K562 (cell line): ENCODE results near the gene COQ5. TPM values are rescaled to one million over a fixed set of nuclear protein-coding genes. Genes with fewer than 3 reads are reported as not detected.

ENCODE experiments used
- BACH1 ChIP-seq: fragments of 200-800 bp; sonication (Bioruptor generic); IDR thresholded peaks from 2 replicates; pipeline ENCODE4 v1.6.1; 2016; ENCODE audit warnings: missing genetic modification characterization, missing compliant biosample characterization
- MAFF ChIP-seq: IDR thresholded peaks from 2 replicates; pipeline ENCODE4 v1.6.1; 2012; ENCODE audit warnings: low read length, improper control_type of control experiment
- MAFK ChIP-seq: IDR thresholded peaks from 2 replicates; pipeline ENCODE4 v1.6.1; 2011; ENCODE audit warnings: low read length, improper control_type of control experiment
- MED1 ChIP-seq: sonication (generic); formaldehyde crosslinking; IDR thresholded peaks from 2 replicates; pipeline ENCODE4 v1.8.1; 2023; ENCODE audit warnings: missing genetic modification reagents, borderline replicate concordance
- NBN ChIP-seq: fragments of 450-650 bp; IDR thresholded peaks from 2 replicates; pipeline ENCODE4 v1.6.1; 2016; ENCODE audit warnings: low read depth, mild to moderate bottlenecking
- NFE2 ChIP-seq: IDR thresholded peaks from 2 replicates; pipeline ENCODE4 v1.6.1; 2014; ENCODE audit warnings: antibody characterized with exemption, low read depth
- PRPF4 ChIP-seq: fragments of 200-400 bp; formaldehyde crosslinking; IDR thresholded peaks from one replicate; pipeline ENCODE4 v1.6.1; 2017; ENCODE audit warnings: low read length, low read depth, mild to moderate bottlenecking; ENCODE audit not compliant: insufficient read depth, poor library complexity, severe bottlenecking
- SNIP1 ChIP-seq: fragments of 450-650 bp; IDR thresholded peaks from 2 replicates; pipeline ENCODE4 v1.7.1; 2017; ENCODE audit warnings: low read depth, mild to moderate bottlenecking
- SNRNP70 ChIP-seq: fragments of 200-400 bp; formaldehyde crosslinking; optimal IDR thresholded peaks from 2 replicates; pipeline ENCODE3; 2017; ENCODE audit warnings: low read depth, low read length
- TAL1 ChIP-seq: fragments of 450-650 bp; IDR thresholded peaks from 2 replicates; pipeline ENCODE4 v1.6.1; 2016; ENCODE audit warnings: mild to moderate bottlenecking
- polyA plus RNA-seq, 8 experiments: library from polyadenylated mRNA; depleted of rRNA in 4 of 8; stranded (reverse) in 5 of 8; unstranded in 3 of 8; fragments of >200 nt; fragmentation: Nextera tagmentation in 2 of 8; fragmentation: Illumina TruSeq in 1 of 8; extraction: Ambion mirVana in 2 of 8; extraction: Trizol in 1 of 8; gene quantifications; 2 replicates each; pipeline versions ENCODE4 v1.2.1 to v1.2.3, GENCODE V29; 2011 to 2014; ENCODE audit warnings: inconsistent platforms in 1 of 8, missing spikeins in 1 of 8
- total RNA-seq, 7 experiments: library from RNA; depleted of rRNA in 6 of 7; stranded (reverse); fragments of >200 nt in 6 of 7; fragmentation: Illumina TruSeq in 2 of 7; extraction: Trizol in 2 of 7; gene quantifications; 2 replicates each; pipeline versions ENCODE4 v1.2.1 to v1.2.3, GENCODE V29; 2011 to 2021; ENCODE audit warnings: low replicate concordance in 1 of 7
- TF ChIP-seq, protein P1 (sequence below): fragments of 200-600 bp; sonication (generic); IDR thresholded peaks from one replicate; pipeline ENCODE4 v1.6.1; 2012; ENCODE audit warnings: mild to moderate bottlenecking, low read depth, low read length, inconsistent platforms
- TF ChIP-seq, protein P2 (sequence below): fragments of 250-450 bp; sonication (Bioruptor Pico); IDR thresholded peaks from 2 replicates; pipeline ENCODE4 v1.5.0; 2022; ENCODE audit warnings: mild to moderate bottlenecking
- TF ChIP-seq, protein P3 (sequence below): fragments of 250-450 bp; sonication (Bioruptor Pico); IDR thresholded peaks from 2 replicates; pipeline ENCODE4 v1.5.0; 2021; ENCODE audit warnings: mild to moderate bottlenecking, moderate library complexity

The COQ5 gene
- total and polyA plus RNA-seq, 9 of the 15 experiments (the other 6 are each of a cell fraction or from before 2014, with no cell fraction given), result 19.2 to 59.7 (median 30.4) TPM

DNA sequence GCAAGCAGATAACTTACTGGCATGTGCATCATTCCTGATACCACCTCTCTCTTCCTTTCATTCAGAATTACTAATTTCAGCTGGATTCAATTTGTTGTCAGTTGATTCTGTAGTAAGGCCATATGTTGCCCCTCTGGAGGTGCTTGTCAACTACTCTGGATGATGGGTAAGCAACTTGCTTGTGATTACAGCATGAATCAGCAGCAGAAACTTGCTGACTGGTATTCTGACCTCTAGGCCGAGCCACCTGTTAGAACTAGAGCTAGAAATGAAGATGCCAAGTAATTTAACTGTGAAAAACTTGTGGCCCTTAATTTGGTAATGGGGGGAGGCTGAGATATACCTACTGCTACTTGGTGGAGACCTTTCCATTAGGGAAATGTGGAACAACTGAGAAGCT, 10.3 kb upstream of the COQ5 start (continued):
- no peak for TF ChIP-seq SNRNP70
- TF ChIP-seq MAFF, result peak; percentile 76
- TF ChIP-seq TAL1, result peak; percentile 27; the same call in 1 of the 2 replicates
- TF ChIP-seq NBN, result no peak
- TF ChIP-seq, protein P1, sequence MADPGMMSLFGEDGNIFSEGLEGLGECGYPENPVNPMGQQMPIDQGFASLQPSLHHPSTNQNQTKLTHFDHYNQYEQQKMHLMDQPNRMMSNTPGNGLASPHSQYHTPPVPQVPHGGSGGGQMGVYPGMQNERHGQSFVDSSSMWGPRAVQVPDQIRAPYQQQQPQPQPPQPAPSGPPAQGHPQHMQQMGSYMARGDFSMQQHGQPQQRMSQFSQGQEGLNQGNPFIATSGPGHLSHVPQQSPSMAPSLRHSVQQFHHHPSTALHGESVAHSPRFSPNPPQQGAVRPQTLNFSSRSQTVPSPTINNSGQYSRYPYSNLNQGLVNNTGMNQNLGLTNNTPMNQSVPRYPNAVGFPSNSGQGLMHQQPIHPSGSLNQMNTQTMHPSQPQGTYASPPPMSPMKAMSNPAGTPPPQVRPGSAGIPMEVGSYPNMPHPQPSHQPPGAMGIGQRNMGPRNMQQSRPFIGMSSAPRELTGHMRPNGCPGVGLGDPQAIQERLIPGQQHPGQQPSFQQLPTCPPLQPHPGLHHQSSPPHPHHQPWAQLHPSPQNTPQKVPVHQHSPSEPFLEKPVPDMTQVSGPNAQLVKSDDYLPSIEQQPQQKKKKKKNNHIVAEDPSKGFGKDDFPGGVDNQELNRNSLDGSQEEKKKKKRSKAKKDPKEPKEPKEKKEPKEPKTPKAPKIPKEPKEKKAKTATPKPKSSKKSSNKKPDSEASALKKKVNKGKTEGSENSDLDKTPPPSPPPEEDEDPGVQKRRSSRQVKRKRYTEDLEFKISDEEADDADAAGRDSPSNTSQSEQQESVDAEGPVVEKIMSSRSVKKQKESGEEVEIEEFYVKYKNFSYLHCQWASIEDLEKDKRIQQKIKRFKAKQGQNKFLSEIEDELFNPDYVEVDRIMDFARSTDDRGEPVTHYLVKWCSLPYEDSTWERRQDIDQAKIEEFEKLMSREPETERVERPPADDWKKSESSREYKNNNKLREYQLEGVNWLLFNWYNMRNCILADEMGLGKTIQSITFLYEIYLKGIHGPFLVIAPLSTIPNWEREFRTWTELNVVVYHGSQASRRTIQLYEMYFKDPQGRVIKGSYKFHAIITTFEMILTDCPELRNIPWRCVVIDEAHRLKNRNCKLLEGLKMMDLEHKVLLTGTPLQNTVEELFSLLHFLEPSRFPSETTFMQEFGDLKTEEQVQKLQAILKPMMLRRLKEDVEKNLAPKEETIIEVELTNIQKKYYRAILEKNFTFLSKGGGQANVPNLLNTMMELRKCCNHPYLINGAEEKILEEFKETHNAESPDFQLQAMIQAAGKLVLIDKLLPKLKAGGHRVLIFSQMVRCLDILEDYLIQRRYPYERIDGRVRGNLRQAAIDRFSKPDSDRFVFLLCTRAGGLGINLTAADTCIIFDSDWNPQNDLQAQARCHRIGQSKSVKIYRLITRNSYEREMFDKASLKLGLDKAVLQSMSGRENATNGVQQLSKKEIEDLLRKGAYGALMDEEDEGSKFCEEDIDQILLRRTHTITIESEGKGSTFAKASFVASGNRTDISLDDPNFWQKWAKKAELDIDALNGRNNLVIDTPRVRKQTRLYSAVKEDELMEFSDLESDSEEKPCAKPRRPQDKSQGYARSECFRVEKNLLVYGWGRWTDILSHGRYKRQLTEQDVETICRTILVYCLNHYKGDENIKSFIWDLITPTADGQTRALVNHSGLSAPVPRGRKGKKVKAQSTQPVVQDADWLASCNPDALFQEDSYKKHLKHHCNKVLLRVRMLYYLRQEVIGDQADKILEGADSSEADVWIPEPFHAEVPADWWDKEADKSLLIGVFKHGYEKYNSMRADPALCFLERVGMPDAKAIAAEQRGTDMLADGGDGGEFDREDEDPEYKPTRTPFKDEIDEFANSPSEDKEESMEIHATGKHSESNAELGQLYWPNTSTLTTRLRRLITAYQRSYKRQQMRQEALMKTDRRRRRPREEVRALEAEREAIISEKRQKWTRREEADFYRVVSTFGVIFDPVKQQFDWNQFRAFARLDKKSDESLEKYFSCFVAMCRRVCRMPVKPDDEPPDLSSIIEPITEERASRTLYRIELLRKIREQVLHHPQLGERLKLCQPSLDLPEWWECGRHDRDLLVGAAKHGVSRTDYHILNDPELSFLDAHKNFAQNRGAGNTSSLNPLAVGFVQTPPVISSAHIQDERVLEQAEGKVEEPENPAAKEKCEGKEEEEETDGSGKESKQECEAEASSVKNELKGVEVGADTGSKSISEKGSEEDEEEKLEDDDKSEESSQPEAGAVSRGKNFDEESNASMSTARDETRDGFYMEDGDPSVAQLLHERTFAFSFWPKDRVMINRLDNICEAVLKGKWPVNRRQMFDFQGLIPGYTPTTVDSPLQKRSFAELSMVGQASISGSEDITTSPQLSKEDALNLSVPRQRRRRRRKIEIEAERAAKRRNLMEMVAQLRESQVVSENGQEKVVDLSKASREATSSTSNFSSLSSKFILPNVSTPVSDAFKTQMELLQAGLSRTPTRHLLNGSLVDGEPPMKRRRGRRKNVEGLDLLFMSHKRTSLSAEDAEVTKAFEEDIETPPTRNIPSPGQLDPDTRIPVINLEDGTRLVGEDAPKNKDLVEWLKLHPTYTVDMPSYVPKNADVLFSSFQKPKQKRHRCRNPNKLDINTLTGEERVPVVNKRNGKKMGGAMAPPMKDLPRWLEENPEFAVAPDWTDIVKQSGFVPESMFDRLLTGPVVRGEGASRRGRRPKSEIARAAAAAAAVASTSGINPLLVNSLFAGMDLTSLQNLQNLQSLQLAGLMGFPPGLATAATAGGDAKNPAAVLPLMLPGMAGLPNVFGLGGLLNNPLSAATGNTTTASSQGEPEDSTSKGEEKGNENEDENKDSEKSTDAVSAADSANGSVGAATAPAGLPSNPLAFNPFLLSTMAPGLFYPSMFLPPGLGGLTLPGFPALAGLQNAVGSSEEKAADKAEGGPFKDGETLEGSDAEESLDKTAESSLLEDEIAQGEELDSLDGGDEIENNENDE, result no peak
- peak; percentile 80 for TF ChIP-seq BACH1 (tag)
- TF ChIP-seq NFE2, result peak; percentile 71
- TF ChIP-seq SNIP1, result no peak
- peak; percentile 86 for TF ChIP-seq MAFK
- TF ChIP-seq, protein P2, sequence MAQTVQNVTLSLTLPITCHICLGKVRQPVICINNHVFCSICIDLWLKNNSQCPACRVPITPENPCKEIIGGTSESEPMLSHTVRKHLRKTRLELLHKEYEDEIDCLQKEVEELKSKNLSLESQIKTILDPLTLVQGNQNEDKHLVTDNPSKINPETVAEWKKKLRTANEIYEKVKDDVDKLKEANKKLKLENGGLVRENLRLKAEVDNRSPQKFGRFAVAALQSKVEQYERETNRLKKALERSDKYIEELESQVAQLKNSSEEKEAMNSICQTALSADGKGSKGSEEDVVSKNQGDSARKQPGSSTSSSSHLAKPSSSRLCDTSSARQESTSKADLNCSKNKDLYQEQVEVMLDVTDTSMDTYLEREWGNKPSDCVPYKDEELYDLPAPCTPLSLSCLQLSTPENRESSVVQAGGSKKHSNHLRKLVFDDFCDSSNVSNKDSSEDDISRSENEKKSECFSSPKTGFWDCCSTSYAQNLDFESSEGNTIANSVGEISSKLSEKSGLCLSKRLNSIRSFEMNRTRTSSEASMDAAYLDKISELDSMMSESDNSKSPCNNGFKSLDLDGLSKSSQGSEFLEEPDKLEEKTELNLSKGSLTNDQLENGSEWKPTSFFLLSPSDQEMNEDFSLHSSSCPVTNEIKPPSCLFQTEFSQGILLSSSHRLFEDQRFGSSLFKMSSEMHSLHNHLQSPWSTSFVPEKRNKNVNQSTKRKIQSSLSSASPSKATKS, result no peak
- no peak for TF ChIP-seq MED1 (CRISPR knock-in tag)
- TF ChIP-seq PRPF4, result no peak
- TF ChIP-seq, protein P3, sequence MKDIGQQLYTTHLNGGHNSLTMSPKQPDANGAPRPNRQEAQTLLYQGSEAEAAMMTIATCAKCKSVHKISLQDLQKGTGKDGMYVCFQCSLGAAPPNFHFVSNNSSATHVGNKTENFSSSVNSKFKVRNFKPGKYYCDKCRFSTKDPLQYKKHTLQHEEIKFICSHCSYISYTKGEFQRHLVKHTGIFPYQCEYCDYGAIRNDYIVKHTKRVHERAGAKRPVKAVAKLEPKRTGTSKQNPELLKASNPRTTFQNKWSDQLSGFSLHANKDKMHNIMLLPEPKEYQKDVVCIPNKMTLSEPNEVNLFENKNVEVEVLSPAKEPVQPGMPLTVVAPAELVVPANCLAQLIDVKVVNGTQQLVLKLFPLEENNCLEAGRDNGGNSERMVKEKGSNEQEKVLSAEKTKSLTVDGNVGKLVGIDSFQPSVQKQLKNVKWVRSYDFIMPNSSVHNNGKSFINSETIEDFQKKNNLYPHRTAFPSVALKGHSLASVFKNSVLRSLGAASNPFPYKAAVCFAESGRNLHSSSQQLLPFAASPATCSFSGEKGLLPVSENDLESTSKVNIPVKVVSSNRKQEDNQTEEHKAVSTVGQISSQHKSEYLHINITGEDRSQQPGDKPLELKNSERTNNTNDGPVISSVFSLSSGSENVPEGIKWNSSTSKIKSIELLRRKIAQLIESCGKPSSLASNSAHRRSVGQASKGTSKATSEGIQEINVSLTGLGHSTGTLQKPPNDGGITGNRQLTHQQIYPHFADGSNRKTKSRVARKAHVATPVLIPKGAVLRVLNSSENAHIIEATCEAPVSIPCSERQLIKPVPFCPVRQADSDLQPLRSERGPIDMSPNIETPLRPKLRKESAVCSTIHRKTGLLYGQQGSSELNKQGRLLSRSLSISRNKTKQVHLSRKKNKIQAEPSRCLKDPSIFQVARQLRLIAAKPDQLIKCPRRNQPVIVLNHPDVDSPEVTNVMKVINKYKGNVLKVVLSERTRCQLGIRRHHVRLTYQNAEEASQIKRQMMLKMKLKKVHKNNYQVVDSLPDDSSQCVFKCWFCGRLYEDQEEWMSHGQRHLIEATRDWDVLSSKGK (CRISPR knock-in tag), result no peak
